GM18909 (cell line): ENCODE results near the gene CNTNAP1.
"Not testable (repeated sequence)": the region's sequence is repeated elsewhere in the genome, so short reads cannot be mapped to it uniquely, and the experiment has no call there.

Experiments used
- ATAC-seq: cut with Tn5 transposase; IDR thresholded peaks from one replicate; pipeline ENCODE4 v1.9.1; 2021; ENCODE audit warnings: mild to moderate bottlenecking; ENCODE audit not compliant: unreplicated experiment, poor library complexity

The CNTNAP1 gene

GRCh38 chr17:42681976-42682721 is at the start of gene CNTNAP1:
TSS of gene CNTNAP1 (plus strand) at chr17:42682531. CDS start at chr17:42682830, 299 bp downstream.
- no peak for ATAC-seq

GRCh38 chr17:42632949-42633444 is 49.3 kb upstream of the CNTNAP1 start:
- ATAC-seq = no peak

GRCh38 chr17:42639525-42640113 is 42.7 kb upstream of the CNTNAP1 start:
- no peak for ATAC-seq

DNA sequence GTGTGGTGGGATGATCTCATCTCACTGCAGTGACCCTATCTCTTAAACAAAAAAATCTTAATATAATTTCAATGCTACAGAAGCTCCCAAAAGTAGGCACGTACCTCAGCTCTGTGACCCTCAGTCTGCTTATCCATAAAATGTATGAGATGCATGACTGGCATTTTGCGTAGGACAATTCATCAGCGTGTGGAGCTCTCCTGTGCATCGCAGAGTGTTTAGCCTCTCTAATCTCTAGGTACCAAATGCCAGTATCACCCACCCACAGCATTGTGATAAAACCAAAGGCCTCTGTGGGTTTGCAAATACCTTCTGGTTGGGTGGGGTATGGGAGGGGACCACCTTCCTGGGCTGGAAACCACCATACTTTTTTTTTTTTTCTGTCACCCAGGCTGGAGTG is 42.2 kb upstream of the CNTNAP1 start:
- no peak for ATAC-seq

DNA sequence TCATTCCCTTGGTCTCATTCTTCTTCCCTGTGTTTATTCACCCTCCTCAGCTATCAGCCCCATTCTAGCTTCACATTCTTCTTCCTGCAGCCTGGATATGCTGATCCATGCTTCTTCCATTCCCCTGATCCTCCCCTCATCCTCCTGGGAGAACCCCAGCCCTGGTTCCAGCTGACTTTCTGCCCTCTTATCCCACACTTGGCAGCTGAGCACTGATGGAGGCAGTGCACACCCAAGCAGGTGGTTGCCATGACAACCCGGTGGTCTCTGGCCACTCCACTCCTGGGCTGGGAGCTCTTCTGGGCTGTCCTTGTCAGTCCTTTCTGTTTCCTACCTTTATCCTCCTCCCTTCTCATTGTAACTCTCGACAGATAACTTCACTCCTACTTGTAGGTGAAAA is 40.0 kb upstream of the CNTNAP1 start:
- ATAC-seq = no peak

DNA sequence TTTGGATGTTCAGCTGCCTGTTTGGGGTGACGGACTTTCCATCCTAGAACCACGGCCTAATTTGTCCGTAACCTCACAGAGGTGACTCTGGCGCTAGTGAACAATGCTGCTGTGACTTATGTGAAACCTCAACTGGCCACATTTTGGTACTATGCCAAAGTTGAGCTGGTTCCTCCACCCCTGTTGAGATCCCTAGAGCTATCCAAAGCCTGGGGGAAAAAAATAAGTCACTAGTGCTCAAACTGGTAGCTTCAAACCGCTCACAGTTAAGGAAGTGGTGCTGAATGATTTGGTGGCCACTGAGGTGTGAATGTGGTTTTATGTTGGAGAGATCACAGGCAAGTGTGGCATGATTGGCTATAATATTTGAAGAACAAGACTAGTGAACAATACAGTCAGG is 34.6 kb upstream of the CNTNAP1 start:
- no peak for ATAC-seq

- no peak for ATAC-seq
Observed at GRCh38 chr17:42651392-42651791, 30.9 kb upstream of the CNTNAP1 start.

- ATAC-seq = no peak
Observed at GRCh38 chr17:42653179-42654124, 28.9 kb upstream of the CNTNAP1 start.

DNA sequence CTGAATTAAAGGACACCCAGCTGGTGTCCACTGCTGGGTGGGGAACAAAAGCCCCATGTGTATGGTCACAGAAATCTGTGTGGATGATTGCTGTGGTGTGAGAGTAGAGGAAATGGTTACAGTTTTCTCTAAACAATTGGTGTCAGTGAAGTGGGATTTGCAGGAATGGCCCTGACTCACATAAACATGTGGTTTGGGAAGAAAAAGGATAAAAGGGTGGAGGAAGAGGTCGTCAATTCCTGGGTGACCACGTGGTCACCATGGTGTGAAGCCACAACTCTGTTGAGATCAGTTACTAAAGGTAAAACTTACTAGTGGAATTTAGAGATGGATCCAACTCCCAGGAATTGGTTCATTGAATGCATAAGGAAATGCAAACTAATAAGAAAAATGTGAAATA is 26.8 kb upstream of the CNTNAP1 start:
- no peak for ATAC-seq

DNA sequence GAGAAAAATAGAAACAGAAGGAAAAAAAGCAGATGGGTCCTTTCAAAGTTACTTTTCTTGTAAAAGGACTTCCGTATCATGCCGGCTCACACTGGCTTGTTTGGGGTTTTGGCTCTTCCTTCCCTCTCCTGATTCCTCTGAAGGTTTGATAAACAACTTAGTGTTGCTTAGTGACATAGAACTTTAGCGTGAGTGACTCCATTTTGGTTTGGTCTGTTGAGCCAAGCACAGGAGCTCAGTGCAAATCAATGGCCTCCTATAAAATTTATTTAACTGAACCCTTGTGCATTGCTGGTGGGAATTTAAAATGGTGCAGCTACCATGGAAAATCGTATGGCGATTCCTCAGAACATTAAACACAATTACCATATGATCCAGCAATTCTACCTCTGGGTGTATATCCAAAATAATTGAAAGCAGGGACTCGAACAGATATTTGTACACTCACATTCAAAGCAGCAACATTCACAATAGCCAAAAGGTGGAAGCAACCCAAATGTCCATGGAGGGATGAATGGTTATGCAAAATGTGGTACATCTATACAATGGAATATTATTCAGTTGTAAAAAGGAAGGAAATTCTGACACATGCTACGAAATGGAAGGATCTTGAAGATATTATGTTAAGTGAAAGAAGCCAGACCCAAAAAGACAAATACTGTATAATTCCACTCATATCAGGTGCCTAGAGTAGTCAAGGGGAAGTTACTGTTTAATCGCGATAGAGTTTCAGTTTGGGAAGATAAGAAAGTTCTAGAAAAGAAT is 24.3 kb upstream of the CNTNAP1 start:
- ATAC-seq = no peak

DNA sequence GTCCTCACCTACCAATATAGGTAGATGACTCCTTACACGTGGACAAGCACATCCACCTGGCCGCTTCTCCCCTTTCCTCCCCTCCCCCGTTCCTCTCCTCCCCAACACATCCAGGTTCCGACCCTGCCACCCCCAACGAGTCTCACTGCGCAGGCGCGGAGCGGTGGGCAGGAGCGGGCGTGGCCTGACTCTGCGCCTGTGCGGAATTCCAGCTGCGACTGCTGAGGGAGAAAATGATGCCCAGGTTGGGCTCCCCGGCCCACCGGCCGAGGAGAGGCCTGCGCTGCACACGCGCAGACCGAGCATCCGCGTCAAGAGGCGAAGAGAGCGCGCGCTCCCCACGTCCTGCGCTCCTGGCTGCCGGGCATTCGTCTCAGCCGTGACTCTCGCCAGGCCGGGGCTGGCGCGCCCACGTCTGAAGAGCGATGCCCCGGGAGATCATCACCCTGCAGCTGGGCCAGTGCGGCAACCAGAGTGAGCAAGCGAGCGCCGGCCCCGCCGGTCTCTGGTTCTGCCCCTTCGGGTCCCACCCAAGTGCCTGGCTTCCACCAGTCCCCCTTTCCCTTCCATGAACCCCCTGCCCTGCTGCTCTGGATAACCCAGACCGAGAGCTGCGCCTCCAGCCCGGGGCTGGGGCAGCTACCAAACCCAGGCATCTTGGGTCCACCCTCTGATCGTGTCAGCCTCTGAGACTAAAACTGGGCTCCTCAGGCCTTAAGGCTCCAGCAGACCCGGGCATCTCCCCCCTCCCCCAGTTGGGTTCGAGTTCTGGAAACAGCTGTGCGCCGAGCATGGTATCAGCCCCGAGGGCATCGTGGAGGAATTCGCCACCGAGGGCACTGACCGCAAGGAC is 23.0 kb upstream of the CNTNAP1 start, which contains the start of gene TUBG2:
TUBG2 (plus strand) TSS at position 206 of the 853 bp plus-strand sequence; CDS start at position 426, 220 bp downstream.
- peak; percentile 59 for ATAC-seq

GRCh38 chr17:42659932-42660274 is 22.4 kb upstream of the CNTNAP1 start:
- not testable (repeated sequence) for ATAC-seq

GRCh38 chr17:42660692-42661345 is 21.5 kb upstream of the CNTNAP1 start:
- ATAC-seq = no peak

- ATAC-seq = no peak
Observed at GRCh38 chr17:42665581-42666001, 16.7 kb upstream of the CNTNAP1 start.

DNA sequence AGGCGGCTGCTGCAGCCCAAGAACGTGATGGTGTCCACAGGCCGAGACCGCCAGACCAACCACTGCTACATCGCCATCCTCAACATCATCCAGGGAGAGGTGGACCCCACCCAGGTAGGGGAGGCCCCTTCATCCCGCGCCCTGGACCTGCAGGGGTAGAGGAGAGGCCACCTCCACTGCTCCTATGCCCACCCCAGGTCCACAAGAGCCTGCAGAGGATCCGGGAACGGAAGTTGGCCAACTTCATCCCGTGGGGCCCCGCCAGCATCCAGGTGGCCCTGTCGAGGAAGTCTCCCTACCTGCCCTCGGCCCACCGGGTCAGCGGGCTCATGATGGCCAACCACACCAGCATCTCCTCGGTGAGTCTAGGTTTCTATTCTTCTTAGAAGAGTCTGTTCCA is 16.2 kb upstream of the CNTNAP1 start:
- ATAC-seq = not testable (repeated sequence)

DNA sequence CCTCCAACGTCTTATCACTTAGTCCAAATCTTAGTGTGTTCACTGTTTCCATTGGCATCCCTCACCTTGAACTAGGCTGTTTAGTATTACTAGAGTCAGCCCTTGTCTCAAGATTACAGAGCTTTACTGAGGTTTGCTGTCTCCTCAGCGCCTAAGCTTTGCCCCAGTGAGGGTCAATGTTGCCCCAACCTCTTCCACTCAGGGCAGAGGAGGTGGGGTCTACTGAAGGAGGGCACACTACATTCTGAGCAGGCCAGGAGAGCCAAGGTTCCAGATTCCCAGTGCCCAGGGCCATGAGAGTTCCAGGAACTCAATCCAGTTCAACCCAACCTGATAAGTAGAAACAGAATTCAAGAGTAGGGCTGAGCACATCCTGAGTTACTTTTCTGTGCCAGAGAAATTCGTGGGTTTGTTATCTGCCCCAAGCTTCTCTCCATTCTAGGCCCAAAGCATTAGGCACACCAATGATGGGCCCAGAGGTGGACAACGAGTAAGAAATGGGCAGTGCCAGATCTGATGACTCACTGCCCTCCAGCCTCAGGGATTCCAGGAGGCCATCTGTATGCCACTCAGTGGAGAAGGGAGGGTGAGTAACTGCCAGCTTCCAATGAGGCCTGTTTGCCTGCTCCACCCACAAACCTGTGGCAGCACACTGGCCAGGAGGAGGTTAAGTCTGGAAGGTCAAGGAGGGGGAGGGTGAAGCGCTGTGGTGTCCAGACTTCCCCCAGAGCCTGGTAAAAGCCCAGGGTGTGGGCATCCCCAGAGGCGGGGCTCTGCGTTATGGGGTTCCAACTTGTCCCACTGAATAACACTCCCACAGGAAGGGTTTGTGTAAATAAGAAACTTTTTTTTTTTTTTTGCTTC is 15.0 kb upstream of the CNTNAP1 start:
- ATAC-seq = no peak

DNA sequence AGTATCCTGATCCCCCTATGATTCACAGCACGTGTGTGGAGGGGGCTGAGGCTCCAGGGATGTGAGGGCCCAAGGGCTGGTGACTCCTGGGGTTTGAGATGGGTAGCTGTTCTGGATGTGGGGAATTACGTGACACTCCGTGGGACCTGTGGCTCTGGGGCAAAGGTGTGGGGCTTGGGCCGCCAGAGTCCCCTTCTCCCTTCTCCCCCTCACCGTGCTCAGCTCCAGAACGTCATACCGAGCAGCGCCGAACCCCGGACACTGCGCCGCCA is 12.7 kb upstream of the CNTNAP1 start:
- no peak for ATAC-seq
